Hematopoietic multipotent progenitor cell treated with erythropoietin and hydrocortisone succinate and interleukin-3 and kit ligand, for 15 days (in vitro differentiated cells): ENCODE results near the gene NEDD9.

ENCODE experiments used
- DNase-seq: peaks from one replicate; pipeline ENCODE4 v3.0.0-alpha.2; 2015; ENCODE audit warnings: low spot score

Gene NEDD9

GRCh38 chr6:11233673-11234573, 1.5 kb upstream of the NEDD9 start:
- DNase-seq, result no peak

- no peak for DNase-seq
Measured at GRCh38 chr6:11232770-11233626, 530 bp upstream of the NEDD9 start.

- no peak for DNase-seq
Measured at GRCh38 chr6:11231564-11232192, 790 bp downstream of the NEDD9 start.

DNA sequence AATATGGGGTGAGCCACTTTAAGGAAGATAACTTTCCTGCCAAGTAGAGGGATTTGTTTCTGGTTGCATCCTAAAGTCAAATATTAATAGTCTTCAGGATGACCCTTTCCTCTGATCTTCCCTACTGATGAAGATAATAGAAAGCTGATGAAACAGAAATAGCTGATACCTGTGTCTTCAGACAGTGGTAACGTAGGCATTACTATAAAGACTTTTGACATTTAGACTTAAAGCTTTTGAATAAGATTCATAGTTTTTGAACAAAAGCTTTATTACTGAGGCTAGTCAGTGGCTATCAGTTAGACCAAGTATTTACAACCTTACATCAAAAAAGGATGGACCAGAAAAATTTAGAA, 1.4 kb downstream of the NEDD9 start:
- no peak for DNase-seq

DNA sequence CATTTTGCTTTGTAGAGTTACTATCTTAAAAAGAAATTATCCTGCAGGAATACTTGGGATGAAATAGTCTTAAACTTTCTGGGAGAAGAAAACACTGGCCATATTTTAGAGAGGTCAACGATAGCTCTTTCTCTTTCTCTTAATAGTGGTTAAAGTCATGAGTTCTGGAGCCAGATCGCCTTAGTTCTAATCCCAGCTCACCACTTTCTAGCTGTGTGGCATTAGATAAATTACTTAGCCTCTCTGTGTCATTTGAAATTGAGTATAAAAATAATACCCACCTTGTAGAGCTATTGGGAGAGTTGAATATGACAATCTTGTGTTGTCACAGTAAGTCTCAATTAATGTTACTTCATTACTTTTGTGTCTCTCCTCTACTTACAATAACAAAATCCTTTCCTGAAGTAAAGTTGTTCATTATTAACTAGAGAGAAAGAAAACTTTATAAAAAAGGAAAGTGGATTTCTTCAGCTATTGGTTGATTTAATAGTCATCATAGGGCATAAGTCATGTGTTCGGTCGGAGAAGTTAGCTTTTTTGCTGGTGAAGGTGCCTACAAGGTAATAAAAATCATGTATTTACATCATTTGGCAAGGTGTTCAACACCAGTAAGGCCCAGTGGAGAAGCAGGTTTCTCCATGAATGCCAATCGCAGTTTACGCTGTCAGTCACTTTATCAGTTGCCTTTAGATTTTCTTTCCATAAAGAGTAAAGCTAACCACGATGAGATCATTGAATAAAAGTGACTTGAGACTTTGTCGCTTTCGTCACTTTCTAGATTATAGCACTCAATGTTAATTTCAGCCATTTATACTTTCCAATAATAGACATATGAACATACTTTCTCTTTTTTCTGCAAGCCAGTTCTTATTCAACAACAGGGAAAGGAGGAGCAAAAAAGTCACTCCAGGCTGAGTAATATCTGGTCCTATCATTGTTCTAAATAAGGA, 2.0 kb downstream of the NEDD9 start:
- DNase-seq, result no peak

GRCh38 chr6:11229655-11230046, 2.8 kb downstream of the NEDD9 start:
- no peak for DNase-seq

DNA sequence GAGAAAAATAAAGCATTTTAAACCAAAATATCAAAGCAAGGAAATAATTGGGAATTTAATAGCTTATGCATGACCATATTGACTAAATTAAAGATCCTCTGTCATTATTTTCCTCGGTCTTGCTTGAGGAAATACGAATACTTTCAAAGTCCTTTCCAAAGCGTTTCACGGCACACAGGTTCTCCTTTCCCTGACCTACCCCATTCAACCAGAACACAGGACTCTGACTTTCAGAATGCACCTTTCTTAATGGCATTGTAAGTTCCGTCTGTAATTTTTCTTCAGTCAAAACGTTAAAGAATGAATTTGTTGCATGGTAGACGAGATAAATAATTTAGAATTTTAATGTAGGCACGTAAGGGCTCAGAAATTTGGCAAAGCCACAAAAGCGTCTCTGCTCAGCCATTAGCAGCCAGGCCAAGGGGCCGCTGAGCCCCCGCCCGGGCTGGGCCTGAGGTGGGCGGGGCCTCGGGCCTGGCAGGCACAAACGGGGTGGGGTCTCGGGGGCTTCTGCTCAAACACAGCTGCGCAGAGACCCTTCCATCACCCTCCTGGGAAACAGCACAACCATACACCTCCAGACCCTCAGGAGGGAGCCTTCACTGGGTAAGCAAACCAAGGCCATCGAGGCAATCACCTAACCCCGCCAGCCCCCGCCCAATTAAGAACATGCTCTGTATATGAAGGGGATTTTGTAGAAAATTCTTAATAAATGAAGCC, 3.4 kb downstream of the NEDD9 start:
- DNase-seq, result no peak

- no peak for DNase-seq
Measured at GRCh38 chr6:11227698-11228097, 4.8 kb downstream of the NEDD9 start.

- DNase-seq, result no peak
Measured at GRCh38 chr6:11226005-11226404, 6.5 kb downstream of the NEDD9 start.

GRCh38 chr6:11224966-11225463, 7.5 kb downstream of the NEDD9 start:
- DNase-seq, result no peak

DNA sequence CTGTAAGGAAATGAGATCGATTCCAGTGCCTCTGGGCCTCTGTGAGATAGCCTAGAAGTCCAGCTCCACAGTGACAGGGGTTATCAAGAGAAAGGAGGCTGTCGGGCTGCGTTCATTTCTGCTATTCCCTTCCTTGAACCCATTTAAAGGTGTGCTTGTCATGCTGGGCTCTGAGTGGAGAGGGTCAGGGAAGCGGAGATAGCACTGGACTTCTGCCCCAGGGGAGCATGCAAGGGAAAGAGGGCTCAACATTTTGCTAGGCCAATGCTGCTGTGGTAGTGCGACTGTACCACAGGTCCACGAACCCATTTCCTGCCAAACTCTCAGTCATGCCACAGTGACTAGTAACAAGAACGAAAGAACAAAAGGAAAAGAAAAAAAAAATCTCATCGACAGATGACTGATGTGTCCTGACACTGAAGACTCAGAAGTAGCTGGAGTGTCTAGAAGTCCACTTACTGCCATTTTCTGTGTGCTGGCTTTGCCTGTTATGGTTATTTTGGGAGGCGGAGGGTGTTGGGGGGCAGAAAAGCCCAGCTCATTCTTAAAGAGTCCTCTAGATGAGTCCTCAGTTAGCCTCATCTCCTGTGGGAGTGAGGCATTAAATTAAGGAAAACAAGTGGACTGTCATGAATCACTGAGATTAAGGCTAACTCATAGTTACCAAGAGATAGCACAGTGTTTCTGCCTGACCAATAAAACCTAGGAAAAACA, 8.1 kb downstream of the NEDD9 start:
- DNase-seq, result no peak

DNA sequence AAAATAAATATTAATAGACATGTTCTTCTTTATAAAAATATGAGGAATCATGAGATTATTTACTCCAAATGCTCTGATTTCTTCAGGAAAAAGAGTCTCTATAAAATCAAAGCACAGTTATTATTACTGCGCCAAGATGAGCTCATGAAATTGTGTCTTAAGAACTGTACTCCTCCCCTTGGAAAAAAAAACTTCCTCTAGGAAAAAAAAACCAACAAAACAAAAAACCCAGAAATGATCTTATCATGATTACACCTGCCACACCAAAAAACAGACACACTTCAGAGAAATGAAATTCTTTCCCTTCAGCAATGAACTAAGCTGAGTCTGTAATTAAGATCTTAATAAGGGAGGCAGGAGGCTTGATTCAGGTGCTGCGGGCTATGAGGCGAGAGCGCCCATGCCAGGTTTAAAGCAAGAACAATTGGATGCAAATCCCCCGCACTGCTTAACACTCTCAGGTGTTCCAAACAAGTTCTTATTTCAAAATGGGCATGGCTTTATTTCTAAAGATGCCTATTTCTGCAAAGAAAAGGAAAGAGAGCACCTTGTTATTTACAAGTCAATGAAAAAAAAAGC, 9.1 kb downstream of the NEDD9 start:
- DNase-seq, result no peak

- DNase-seq, result no peak
Measured at GRCh38 chr6:11222385-11223277, 9.8 kb downstream of the NEDD9 start.

DNA sequence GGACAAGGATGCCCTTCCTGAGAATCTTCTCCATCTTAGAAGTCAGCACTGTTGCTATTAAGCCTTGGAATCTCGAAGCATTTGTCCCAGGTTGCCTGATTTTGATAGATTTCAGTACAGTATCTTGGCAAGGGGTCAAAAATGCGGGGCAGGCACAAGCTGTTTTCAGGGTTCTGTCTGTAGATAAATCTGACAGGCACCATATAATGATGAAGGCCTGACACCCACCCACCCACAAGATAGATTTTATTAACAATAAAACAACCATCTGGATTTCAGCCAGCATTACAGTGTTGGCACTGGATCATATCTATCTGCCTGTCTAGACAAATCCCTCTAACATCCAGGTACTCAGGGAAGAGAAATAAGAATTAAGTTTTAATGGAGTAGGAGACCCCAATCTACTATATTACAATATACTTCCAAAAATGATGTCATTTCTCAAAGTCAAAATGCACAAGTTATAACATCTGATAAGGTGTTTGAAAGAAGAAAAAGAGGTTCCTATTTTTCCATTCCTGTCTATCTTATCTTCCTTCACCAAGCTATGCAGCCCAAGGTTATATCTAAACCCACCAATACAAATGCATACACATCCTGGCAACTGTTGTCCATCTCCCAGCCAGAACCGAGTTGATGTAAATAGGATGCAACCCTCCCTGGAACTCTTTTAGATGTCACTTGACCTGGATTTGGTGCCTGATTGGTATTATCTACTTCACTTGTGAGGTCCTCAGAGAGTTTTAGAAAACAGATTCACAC, 10.7 kb downstream of the NEDD9 start:
- DNase-seq, result no peak

DNA sequence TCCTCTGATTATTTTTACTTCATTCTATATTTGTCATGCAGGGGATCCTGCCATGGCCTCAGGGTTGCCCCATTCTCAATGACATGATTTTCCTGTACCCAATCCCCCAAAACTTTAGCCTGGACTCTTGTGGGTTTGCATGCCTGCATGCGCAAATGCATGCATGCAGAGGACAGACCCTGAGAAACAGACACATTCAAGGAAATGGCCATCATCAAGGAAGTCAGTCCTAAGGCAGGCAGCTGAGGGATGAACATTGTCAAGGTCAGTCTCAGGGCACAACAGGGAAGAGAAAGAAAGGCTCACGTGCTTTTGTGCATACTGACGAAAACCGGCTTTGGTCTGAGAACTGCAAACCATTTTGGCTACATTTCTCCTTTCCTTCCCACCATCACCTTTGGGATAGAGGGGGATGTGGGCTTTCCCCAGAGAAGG, 13.1 kb downstream of the NEDD9 start:
- DNase-seq, result no peak

- DNase-seq, result no peak
Measured at GRCh38 chr6:11218538-11219399, 13.7 kb downstream of the NEDD9 start.

GRCh38 chr6:11218102-11218442, 14.4 kb downstream of the NEDD9 start:
- no peak for DNase-seq
